Activated naive CD8-positive, alpha-beta T cell treated with anti-CD3 and anti-CD28 coated beads, Interleukin-2, amount 50 U/mL, for 24 hours (primary cell): ENCODE results near the gene NMRK2.
"Not testable (repeated sequence)": the region's sequence is repeated elsewhere in the genome, so short reads cannot be mapped to it uniquely, and the experiment has no call there.

Source experiments
- ATAC-seq: fragments of 150-1000 bp; cut with Tn5 transposase; one replicate; pipeline ENCODE4 v1.10.0; 2021
- DNase-seq: peaks from one replicate; pipeline ENCODE4 v3.0.0; 2021
- H3K27ac Mint-ChIP-seq: one replicate; pipeline ENCODE4 v1.8.0; 2021; ENCODE audit warnings: mild to moderate bottlenecking, mixed read lengths
- H3K27me3 Mint-ChIP-seq: one replicate; pipeline ENCODE4 v1.8.0; 2021; ENCODE audit warnings: mixed read lengths
- H3K36me3 Mint-ChIP-seq: one replicate; pipeline ENCODE4 v1.8.0; 2021; ENCODE audit warnings: low read depth, mixed read lengths
- H3K4me1 Mint-ChIP-seq: one replicate; pipeline ENCODE4 v1.8.0; 2021; ENCODE audit warnings: mixed read lengths
- H3K4me3 Mint-ChIP-seq: one replicate; pipeline ENCODE4 v1.8.0; 2021; ENCODE audit warnings: mild to moderate bottlenecking, moderate library complexity, mixed read lengths
- H3K9me3 Mint-ChIP-seq: one replicate; pipeline ENCODE4 v1.8.0; 2021; ENCODE audit warnings: mixed read lengths

Gene NMRK2

GRCh38 chr19:3949997-3950859 lies 17.4 kb downstream of the NMRK2 start:
- Mint-ChIP-seq H3K4me3 (no peak overlapping the region), H3K4me1 (peaks cover 11% of the 10 kb centered on the region), H3K36me3 (no peaks in the 10 kb centered on the region), H3K27me3 (no peaks in the 10 kb centered on the region), H3K9me3 (no peaks in the 10 kb centered on the region), H3K27ac (no peak overlapping the region)
- DNase-seq (no peak), ATAC-seq (no peak)

GRCh38 chr19:3950871-3951861 lies 18.3 kb downstream of the NMRK2 start:
- peak; percentile 37 for DNase-seq
- peak; percentile 71 for ATAC-seq
- Mint-ChIP-seq H3K4me3 (peak overlapping the region; percentile 76), H3K27ac (peak overlapping the region; percentile 84), H3K36me3 (no peaks in the 10 kb centered on the region), H3K4me1 (peaks cover 11% of the 10 kb centered on the region), H3K9me3 (no peaks in the 10 kb centered on the region), H3K27me3 (no peaks in the 10 kb centered on the region)

GRCh38 chr19:3952755-3953276 lies 19.9 kb downstream of the NMRK2 start:
- not testable (repeated sequence) for H3K4me3 Mint-ChIP-seq, ATAC-seq, DNase-seq

GRCh38 chr19:3954107-3954506 lies 21.2 kb downstream of the NMRK2 start:
- no peak for ATAC-seq
- no peak for DNase-seq
- Mint-ChIP-seq H3K4me1 (peaks cover 11% of the 10 kb centered on the region), H3K4me3 (no peak overlapping the region), H3K27ac (no peak overlapping the region), H3K36me3 (no peaks in the 10 kb centered on the region), H3K9me3 (no peaks in the 10 kb centered on the region), H3K27me3 (no peaks in the 10 kb centered on the region)

More at GRCh38 chr19:3952755-3953276, 19.9 kb downstream of the NMRK2 start:
- not testable (repeated sequence) for H3K27me3 Mint-ChIP-seq, H3K9me3 Mint-ChIP-seq, H3K36me3 Mint-ChIP-seq, H3K27ac Mint-ChIP-seq
- peaks cover 11% of the 10 kb centered on the region for H3K4me1 Mint-ChIP-seq

GRCh38 chr19:3955276-3955675 lies 22.4 kb downstream of the NMRK2 start:
- not testable (repeated sequence) for H3K4me3 Mint-ChIP-seq, H3K9me3 Mint-ChIP-seq, ATAC-seq, H3K27ac Mint-ChIP-seq, H3K27me3 Mint-ChIP-seq, DNase-seq, H3K36me3 Mint-ChIP-seq
- H3K4me1 Mint-ChIP-seq: peaks cover 11% of the 10 kb centered on the region

- peaks cover 10% of the 10 kb centered on the region for H3K4me1 Mint-ChIP-seq
- H3K9me3 Mint-ChIP-seq: no peaks in the 10 kb centered on the region
- ATAC-seq: no peak
- no peak overlapping the region for H3K27ac Mint-ChIP-seq
- H3K36me3 Mint-ChIP-seq: peaks cover 2% of the 10 kb centered on the region
- no peak for DNase-seq
- no peak overlapping the region for H3K4me3 Mint-ChIP-seq
- no peaks in the 10 kb centered on the region for H3K27me3 Mint-ChIP-seq
These were observed 22.8 kb downstream of the NMRK2 start for GRCh38 chr19:3955688-3956087.

- Mint-ChIP-seq H3K36me3 (peaks cover 8% of the 10 kb centered on the region), H3K4me1 (no peaks in the 10 kb centered on the region), H3K9me3 (no peaks in the 10 kb centered on the region), H3K27me3 (no peaks in the 10 kb centered on the region), H3K4me3 (no peak overlapping the region), H3K27ac (no peak overlapping the region)
- DNase-seq: no peak
- no peak for ATAC-seq
These were observed 26.2 kb downstream of the NMRK2 start for GRCh38 chr19:3958836-3959765.

GRCh38 chr19:3959766-3960131 lies 26.9 kb downstream of the NMRK2 start:
- H3K27me3 Mint-ChIP-seq: no peaks in the 10 kb centered on the region
- ATAC-seq: no peak
- H3K9me3 Mint-ChIP-seq: no peaks in the 10 kb centered on the region
- H3K4me3 Mint-ChIP-seq: no peak overlapping the region
- H3K27ac Mint-ChIP-seq: no peak overlapping the region
- no peaks in the 10 kb centered on the region for H3K4me1 Mint-ChIP-seq
- peaks cover 11% of the 10 kb centered on the region for H3K36me3 Mint-ChIP-seq
- DNase-seq: no peak

- no peak for DNase-seq
- H3K27ac Mint-ChIP-seq: no peak overlapping the region
- H3K27me3 Mint-ChIP-seq: no peaks in the 10 kb centered on the region
- ATAC-seq: no peak
- H3K36me3 Mint-ChIP-seq: peaks cover 14% of the 10 kb centered on the region
- H3K4me3 Mint-ChIP-seq: no peak overlapping the region
- no peaks in the 10 kb centered on the region for H3K4me1 Mint-ChIP-seq
- no peaks in the 10 kb centered on the region for H3K9me3 Mint-ChIP-seq
These were observed 28.1 kb downstream of the NMRK2 start for GRCh38 chr19:3961007-3961406.

GRCh38 chr19:3963458-3964255 lies 30.8 kb downstream of the NMRK2 start:
- Mint-ChIP-seq H3K27ac (no peak overlapping the region), H3K9me3 (no peaks in the 10 kb centered on the region), H3K36me3 (peaks cover 21% of the 10 kb centered on the region), H3K4me3 (no peak overlapping the region), H3K4me1 (peaks cover 6% of the 10 kb centered on the region), H3K27me3 (no peaks in the 10 kb centered on the region)
- ATAC-seq (no peak), DNase-seq (no peak)

- H3K36me3 Mint-ChIP-seq: peaks cover 23% of the 10 kb centered on the region
- ATAC-seq: no peak
- no peaks in the 10 kb centered on the region for H3K9me3 Mint-ChIP-seq
These were observed 31.7 kb downstream of the NMRK2 start for GRCh38 chr19:3964256-3965194.

More at GRCh38 chr19:3964256-3965194, 31.7 kb downstream of the NMRK2 start:
- H3K27me3 Mint-ChIP-seq: no peaks in the 10 kb centered on the region
- no peak overlapping the region for H3K4me3 Mint-ChIP-seq
- DNase-seq: no peak
- no peak overlapping the region for H3K27ac Mint-ChIP-seq
- H3K4me1 Mint-ChIP-seq: peaks cover 13% of the 10 kb centered on the region
